Hippocampal formation (tissue), 2 donors: ENCODE measurements around the gene PPP1R9A.

Experiments used
- DNase-seq, 2 donors: peaks; one replicate each; lab custom pipeline; 2025; lab: John Stamatoyannopoulos, UW

Gene PPP1R9A

DNA sequence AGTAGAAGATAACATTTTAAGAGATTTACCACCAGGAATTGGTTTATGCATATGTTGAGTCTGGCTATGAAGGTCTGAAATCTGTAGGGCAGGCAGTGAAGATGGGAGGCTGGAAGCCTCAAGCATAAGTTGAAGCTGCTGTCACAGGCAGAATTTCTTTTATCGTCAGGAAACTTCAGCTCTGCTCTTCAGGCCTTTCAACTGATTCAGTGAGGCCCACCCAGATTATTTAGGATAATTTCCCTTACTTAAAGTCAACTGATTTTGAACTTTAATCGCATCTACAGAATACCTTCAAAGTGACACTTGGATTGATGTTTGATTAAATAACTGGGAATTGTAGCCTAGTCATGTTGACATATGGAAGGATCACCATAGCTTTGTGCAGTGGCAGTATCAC is 190.5 kb downstream of the PPP1R9A start:
- no peak for DNase-seq

DNA sequence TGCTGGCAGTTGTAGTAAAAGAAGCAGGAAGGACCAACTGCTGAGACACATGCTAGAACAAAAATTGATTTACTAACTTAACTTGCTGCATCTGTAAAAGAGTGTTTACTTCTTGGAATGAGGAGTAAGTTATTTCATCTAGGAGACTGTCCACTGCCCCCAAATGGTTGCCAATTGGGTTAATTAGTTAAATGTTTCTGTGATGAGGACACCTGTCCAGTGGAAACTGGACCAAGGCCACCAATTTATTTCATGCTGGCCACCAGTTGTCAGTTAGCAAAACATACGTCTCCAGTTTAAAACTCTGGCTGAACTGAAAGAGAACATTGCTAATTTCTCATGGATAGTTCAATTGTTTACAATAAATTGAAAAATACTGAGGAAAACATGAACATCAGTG is 191.7 kb downstream of the PPP1R9A start:
- DNase-seq = no peak

DNA sequence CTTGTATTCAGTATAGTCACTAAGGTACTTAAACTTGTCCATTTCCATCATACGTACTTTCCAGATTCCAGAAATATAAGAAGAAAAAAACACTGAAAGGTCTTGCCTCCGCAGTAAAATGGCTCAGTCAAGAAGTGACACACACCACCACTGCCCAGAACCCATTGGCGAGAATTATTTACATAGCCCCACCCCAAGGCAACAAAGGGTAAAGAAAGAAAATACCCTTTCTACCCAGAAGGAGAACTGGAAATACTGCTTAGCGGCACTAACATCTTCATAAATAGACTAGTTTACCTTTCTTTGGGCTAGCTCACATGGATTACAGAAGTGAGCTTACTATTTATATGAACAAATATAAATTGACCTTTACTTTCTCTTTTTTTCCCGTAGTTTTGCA is 194.0 kb downstream of the PPP1R9A start:
- DNase-seq = no peak

DNA sequence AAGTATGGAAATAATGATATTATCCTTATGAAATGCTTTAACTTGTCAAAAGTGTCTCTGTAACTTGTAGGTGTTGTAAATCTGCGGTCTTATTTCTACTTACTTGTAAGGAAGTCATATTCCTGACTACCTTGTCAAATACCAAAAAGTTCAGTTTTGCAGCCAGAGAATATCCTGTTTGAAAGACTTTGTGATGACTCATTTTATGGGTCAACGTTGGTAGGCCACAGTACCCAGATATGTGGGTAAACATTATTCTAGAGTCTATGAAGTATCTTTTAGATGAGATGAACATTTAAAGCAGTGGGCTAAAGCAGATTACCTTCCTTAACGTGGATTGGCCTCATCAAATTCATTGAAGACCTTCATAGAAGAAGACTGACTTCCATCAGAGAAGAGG is 195.3 kb downstream of the PPP1R9A start:
- no peak for DNase-seq

DNA sequence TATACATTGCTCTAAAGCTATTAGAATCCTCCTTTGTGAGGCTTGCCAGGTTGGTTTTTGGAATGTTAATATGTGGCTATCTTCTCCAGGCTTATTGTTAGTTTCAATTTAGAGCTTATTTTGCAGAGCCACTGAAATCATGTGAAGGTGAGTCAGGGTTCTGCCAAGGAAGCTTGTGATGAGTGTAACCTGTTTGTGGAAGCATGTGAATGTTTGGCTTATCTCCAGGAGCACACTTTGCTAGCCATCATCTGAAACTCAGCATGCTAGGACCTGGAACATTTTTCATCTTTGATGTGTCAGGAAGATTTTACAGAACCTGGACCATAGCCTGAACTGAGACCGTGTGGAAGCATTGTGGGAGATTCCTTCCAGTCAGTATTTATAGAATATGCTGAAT is 197.3 kb downstream of the PPP1R9A start:
- DNase-seq = no peak

DNA sequence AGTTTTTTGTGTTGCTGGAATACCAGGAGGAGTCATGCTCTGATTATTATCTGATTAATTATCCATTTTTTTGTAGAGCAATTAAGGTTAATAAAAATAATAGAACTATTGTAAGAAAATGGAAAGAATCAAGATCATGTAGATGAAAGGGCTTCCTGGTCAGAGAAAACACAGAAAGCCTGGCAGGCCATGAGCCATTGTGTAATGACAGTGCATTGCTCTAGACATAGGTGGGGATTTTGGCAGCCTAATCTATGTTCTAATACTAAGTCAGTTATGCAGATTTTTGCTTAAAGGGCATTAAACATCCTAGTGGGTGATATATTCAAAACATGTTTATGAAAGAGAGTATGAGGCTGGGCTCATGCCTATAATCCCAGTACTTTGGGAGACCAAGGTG is 198.2 kb downstream of the PPP1R9A start:
- no peak for DNase-seq

DNA sequence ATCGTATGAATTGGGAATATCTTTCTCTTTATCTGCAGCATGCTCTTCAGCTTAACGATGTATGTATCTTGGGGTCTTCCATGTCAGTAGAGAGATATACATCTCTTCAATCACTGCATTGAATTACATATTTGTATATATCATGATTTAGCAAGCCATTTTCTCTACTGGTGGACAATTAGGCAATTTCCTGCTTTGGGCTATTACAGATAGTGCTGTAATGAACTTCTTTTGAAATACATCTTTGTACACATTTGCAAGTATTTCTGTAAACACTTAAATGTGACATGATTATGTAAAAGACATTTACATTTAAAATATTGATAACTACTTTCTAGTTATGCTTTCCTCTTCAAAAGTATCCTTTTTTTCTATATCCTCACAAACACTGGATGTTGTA is 199.0 kb downstream of the PPP1R9A start:
- no peak for DNase-seq

DNA sequence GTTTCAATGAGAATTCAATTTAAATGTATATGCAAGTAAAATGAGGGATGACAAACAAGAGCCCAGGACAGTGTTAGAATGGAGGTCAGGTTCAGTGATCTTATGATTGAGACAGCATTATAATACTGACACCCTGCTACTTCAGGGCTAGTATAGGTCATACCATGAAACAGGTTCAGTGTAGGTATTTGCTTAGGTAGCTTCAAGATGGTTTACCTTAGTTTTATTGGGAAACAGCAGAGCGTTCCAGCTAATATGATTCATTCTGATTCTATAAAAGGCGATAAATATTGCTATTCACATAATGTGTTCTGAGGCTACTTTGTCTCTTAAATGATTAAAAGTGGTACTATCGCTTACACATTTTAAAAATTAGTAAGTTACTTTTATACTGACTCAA is 203.3 kb downstream of the PPP1R9A start:
- DNase-seq = no peak

DNA sequence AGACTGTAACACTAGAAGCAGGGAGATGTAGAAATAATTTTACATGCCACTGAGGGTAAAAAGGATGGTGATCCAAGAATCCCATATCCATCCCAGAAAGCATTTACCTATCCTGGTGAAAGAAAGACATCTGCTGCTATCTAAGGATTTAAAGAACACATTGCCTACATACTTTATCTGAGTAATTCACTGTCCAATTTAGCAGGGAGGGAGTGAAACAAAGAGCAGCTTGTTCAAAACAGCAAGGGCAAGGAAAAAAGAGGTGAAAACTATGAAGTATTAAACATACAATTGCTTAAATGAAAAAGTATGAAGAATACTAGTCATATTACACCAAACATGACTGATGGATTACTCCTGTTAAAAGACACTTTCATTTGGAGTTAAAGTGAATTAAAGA is 206.2 kb downstream of the PPP1R9A start:
- no peak for DNase-seq

DNA sequence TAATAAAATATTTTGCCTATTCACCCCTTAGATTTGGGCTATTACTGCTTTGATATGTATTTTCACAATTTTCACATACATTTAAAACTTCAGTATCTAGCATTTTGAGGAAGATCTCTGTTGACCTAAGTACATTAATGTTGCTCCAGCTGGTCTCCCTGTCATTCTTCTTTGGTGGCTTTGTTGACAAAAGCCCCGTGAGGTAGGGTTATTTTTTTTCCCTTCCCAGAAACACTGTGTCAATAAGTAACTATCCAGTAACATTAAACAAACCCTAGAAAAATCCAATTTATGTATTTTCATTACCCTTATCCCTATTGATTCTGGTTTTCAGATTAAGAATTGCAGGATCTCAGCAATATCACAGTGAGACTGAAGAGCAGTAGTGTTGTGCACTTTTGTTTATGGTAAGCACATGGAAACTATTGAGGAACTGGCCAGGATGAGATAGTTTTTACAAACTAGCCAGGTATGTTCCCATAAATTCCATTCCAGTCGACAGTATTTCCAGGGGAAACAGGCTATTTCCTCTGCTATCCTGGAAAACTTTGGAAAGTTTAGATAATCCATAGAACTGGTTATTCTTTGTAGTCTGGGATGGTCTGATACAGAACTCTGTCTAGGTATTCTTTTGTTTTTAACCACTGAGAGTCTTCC is 218.8 kb downstream of the PPP1R9A start:
- no peak for DNase-seq

DNA sequence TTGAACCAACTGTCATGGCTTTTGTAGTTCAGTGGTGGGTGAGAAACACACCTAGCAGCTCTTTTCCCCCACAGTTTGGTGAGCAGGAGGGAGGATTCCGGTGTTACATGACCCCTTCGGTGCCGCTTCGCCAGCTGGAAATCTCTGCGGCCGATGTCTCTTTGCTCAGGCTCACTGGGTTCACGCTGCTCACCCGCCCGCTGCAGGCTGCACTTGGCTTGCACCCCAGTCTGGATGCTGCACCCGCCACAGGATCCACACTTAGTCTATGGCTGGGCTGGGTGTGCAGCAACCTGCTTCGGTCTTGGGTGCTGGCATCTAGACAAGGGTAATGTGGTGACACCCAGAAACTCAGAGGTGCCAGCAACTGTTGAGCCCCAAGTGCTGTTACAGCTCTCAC is 225.1 kb downstream of the PPP1R9A start:
- no peak for DNase-seq

DNA sequence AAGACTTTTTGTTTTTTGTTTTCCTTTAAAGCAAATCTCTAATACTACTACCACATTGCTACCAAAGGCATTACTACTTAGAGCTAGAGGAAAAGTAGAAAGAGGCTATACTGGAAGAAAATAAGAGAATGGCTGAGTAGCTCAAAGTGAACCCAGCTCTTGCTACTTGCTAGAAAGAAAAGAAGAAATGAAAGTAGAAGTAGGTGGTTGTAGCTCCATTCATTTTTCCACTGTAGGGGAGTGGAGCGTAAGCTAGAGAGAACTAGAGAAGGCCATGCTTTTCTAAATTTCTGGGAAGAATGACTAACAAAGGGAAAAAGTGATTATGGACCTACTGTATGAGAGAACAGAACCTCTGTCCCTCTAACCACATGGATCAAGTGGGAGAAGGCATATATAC is 232.5 kb downstream of the PPP1R9A start:
- no peak for DNase-seq

DNA sequence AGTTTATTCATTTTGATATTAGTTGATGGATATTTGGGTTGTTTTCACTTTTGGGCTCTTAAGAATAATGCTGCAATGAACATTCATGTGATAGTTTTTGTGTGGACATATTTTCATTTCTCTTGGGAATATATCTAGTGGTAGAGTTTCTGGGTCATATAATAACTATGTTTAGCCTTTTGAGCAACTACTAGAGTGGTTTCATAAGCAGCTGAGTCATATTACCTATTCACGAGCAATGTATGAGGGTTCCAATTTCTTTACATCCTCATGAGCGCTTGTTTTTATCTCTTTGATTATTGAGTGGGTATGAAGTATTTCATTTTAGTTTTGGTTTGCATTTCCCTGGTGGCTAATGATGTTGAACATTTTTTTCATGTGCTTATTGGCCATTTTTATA is 234.4 kb downstream of the PPP1R9A start:
- no peak for DNase-seq

DNA sequence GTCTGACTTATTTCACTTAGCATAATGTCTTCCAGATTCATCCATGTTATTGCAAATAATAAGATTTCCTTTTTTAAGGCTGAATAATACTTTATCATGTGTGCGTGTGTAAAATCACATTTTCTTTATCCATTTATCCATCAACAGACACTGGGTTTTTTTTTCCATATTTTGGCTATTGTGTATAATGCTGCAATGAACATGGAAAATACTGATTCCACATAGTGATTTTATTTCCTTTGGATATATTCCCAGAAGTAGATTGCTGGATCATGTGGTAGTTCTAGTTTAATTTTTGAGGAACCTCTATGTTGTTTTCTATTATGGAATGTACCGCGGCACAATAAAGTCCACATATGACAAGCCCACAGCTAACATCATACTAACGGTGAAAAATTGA is 236.9 kb downstream of the PPP1R9A start:
- no peak for DNase-seq

DNA sequence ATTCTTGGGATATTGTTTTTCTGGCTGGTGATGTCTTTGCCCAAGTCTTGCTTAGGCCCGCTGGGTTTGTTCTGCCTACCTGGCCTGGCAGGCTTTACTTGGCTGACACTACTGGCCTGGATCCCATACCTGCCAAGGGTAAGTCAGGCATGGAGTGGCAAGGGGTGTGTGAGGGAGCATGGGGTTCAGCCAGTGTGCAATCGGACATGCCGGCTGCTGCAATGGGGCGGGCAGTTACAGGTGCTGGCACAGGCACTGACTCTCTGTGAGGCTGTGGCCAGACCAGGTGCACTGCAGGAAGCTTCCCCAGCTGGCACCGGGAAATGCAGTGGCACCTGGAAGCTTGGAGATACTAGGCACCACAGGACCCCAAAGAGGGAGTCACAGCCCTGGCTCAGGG is 248.6 kb downstream of the PPP1R9A start:
- no peak for DNase-seq

DNA sequence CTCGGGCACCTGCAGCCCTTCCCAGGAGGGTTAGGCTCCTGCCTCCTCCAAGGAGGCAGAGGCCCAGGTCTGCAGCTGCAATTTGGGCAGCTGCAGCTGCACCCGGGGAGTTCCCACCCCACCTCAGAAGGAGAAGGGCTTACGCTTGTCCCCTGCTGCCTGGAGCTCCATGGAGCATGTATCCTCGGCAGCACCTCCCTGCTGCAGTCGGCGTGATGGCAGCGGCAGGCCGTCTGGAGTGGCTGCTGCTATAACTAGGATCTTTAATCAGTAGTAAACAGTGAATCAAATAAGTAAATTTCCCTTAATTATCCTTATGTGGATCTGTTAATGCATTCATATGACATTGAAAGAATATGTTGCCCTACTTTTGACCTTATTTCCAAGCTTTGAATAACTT is 250.0 kb downstream of the PPP1R9A start:
- no peak for DNase-seq

DNA sequence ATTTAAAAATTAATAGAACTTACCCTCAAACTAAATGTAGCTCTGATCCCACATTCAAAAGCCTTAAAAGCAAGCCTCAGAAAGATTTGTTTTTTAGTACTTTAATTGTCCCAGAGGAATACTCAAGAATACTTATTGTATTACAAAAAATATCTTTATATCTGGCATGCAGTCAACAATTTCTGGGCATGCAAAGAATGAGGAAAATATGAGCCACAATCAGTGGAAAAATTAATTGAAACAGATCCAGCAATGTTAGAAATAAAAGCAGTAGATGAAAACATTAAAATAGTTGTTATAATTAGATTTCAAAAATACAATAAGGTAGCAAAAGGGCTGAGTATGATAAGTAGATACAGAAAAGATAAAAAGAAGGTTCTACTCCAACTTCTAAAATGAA is 262.3 kb downstream of the PPP1R9A start:
- no peak for DNase-seq

DNA sequence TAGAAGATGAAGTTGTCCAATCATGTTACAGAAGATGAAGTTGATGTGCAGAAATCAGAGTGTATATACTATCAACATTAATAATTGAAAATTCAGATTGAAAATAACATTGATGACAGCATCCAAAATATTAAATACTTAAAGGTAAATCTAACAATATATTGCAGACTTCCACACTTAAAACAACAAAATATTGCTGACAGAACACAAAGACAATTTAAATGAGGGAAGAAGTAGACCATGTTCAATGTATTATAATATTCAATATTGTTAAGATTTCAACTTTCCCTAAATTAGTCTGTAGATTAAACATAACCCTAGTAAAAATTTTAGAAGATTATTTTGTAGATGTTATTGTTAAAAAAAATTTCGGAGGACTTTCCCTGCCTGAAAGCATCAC is 265.0 kb downstream of the PPP1R9A start:
- no peak for DNase-seq

DNA sequence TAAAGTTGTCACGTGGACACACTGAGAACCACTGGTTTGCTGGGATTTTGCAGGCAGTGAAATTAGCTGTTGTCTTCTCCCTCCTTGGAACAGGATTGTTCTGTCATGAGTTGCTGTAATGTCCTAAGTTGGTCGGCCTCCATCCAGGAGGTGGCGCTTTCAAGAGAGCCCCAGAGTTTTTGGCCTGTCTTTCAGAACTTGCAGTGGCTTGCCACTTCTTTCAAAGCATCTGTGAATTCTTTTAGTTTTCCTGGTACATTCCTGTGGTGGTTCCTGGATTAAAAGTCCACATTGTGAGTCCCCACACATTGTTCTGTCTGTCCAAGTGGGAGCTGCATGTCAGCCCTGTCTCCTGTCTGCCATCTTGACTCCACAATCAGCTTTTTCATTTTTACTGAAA is 283.1 kb downstream of the PPP1R9A start:
- DNase-seq = no peak

DNA sequence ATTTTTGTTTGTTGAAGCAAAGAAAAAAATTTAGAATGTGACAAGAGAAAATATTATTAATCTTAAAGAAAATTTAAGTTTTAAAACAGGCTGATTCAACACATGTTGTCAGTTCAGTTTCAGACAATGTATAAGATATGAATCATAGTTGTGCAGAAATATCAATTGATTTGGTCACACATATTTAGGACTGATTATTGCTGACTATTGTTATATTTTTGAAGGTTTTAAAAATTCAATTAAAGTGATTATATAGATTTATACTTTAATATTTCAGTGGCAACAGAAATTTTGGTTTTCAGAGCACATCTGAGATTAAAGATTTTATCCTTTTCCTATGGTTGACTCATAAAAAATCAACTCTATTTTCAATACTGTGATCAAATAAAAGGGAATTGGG is 284.4 kb downstream of the PPP1R9A start:
- DNase-seq = no peak

DNA sequence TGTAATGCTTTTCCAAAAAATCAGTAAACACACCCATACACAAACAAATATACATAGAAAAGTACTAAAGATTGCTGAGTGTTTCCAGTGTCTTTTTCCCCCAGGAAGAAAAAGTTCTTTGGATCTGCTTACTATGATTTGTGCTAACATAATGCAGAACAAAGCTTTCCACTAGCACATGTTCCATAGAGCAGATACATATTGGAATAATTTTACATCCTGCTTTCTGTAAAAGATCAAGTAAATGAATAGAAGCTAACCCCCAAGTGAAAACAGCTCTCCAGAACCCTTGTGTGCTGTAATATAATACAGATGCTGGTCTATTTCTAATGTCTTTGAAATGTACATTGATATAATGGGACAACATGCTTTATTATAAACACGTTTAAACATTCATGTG is 291.5 kb downstream of the PPP1R9A start:
- no peak for DNase-seq

DNA sequence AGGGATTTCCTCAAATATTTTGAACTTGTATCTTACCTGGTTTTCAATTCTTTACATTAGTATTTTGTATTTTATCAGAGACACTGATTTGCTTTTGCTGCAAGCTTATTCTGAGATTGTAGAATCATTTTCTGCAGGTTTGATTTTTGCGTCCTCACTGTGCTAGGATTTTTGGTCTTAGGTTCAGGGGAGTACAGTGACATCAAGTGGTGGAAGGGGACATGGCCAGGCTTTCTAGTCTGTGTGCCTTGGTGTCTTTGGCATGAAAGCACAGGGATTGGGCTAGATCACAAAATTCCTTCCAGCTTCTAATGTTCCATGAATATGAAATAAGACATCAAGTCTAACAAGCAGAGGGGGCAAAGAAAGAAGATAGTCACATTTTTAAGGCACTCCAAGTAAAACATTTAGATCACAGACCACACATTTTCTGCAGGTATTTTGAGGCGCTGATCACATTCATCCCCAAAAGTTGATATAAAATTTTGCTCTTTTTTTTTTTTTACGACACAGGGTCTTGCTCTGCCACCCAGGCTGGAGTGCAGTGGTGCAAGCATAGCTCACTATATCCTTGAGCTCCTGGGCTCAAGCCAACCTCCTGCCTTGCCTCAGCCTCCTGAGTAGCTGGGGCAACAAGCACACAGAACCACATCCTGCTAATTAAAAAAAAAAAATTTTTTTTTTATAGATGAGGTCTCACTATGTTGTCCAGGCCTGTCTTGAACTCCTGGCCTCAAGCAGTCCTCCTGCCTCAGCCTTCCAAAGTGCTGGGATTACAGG is 292.6 kb downstream of the PPP1R9A start:
- DNase-seq = peak; percentile 44 to 89

DNA sequence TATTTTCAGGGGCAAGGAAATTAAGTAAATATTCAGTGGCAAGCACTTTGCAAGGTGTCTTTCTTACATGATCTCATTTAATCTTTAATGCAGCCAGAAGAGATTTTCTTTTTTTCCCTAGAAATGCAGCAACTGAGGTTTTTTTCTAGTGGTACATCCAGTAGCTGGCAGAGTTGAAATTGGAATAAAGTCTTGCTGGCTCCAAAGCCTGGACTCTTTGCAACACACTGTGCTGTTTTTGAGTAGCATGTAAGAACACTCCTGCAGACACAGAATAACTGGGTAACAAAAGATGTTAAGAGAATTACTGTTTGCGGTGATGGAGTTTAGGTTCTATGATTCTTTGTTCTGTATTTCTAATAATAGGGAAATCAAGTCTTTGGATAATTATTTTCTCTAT is 293.3 kb downstream of the PPP1R9A start:
- peak in 1 of 2 donors; percentile 65 for DNase-seq

DNA sequence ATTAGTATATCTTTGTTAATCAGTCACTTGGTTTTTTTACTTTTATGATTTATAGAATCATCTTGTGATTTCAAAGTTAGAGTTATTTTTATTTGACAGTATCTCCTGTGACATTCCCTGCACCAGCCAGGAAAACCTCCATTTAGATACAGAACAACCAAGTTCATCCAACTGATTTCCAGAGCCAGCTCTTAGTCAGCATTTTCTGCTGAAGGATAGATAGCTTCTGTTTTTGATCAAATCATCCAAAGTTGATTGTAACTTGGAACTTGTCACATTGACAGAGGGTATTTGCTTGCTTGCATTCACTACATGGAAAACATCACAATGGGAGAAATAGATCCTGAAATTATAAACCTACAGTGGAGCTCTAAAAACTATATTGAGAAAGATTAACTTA is 294.3 kb downstream of the PPP1R9A start:
- no peak for DNase-seq
